ENCODE measurements around the gene LEF1. TPM values are rescaled to one million over a fixed set of nuclear protein-coding genes. Genes with fewer than 3 reads are reported as not detected.
A peak's percentile ranks its signal among the peaks of the same experiment; 100 is the strongest.

LEF1 gene
- total and polyA plus RNA-seq, 8 donors, result 4.1 to 49.4 (median 33.8) TPM

DNA sequence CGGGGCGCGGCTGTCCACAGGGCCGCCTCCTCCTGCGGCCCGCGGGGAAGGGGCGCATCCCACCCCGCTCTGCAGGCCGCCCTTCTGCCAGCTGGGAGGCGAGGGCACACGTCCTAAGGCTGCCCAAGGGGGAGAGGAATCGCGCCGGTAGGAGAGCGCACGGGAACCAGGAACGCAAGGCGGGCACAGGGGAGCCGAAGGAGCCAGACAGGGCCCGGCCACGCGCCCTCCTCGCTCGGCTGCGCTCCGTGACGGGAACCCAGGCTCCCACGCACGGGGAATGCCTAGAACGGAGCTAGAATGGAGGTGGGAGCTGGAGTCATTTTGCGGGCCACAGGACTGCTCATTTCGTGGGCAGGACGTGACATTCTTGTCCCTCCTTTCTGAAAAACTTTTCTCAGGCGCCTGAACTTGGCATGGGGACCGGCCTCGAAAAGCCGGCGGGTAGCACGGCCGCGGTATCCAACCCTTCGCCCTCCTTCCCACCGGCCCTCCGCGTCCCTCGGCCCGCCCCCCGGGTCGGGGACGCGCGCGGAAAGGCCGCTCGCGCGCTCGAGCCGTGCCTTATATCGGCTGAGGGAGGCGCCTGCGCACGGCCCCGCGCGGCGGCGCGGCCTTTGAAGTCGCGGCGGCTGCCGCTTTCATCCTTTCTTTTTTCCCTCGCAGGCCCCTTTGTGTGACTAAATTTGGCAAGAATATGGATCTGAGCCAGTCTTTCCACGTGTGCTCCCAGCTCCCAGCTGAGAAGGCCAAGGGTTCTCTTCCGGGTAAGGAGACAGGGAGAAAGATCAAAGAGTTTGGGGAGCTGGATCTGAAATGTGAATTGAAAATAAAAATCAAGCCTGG, 4.2 kb upstream of the LEF1 start:
- Histone ChIP-seq H3K4me3 (peak overlapping the region; percentile 46 to 48), H3K9me3 (no peaks in the 10 kb centered on the region), H3K36me3 (no peaks in the 10 kb centered on the region), H3K27ac (peak overlapping the region; percentile 63 to 69), H3K4me1 (peaks cover 18 to 34% of the 10 kb centered on the region in 2 donors), H3K27me3 (peaks cover 57 to 84% of the 10 kb centered on the region in 2 donors)
- DNase-seq (peak in 3 of 4 donors; percentile 74 to 86 (median 79)), ATAC-seq (peak; percentile 81)
- intact Hi-C loops (cut with DNase I), result no loop called here
- TF ChIP-seq, protein P1, sequence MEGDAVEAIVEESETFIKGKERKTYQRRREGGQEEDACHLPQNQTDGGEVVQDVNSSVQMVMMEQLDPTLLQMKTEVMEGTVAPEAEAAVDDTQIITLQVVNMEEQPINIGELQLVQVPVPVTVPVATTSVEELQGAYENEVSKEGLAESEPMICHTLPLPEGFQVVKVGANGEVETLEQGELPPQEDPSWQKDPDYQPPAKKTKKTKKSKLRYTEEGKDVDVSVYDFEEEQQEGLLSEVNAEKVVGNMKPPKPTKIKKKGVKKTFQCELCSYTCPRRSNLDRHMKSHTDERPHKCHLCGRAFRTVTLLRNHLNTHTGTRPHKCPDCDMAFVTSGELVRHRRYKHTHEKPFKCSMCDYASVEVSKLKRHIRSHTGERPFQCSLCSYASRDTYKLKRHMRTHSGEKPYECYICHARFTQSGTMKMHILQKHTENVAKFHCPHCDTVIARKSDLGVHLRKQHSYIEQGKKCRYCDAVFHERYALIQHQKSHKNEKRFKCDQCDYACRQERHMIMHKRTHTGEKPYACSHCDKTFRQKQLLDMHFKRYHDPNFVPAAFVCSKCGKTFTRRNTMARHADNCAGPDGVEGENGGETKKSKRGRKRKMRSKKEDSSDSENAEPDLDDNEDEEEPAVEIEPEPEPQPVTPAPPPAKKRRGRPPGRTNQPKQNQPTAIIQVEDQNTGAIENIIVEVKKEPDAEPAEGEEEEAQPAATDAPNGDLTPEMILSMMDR (IDR thresholded peaks at IDR 0.05), result no peak

DNA sequence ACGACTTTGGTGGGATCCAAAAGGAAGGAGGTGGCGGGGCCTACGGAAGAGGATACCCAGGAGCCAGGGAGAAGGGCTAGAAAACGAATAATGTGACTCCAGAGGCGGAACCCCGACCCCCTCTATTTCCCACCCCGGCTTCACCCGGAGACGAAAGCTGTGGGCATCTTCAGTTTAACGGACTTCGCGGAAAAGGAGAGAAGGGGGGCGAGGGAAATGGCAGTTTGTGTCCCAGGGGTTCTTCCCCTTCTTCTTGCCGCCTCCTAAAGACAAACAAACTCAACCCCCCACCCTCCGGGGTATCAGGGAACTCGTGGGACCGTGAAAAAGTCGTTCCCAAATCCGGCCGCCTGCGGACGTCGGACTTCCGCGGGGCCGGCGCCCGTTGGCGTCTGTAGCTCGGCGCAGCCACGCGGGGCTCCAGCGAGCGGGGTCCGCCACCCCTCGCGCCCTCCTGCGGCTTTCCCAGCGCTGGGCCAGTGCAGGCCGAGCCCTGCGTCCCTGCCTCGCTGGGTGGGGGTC, 3.6 kb upstream of the LEF1 start:
- Histone ChIP-seq H3K4me3 (peak overlapping the region; percentile 46 to 48), H3K36me3 (no peaks in the 10 kb centered on the region), H3K9me3 (no peaks in the 10 kb centered on the region), H3K27me3 (peaks cover 57 to 91% of the 10 kb centered on the region in 2 donors), H3K27ac (peak overlapping the region; percentile 63 to 69), H3K4me1 (peaks cover 18 to 40% of the 10 kb centered on the region in 2 donors)
- TF ChIP-seq, protein P1 (IDR thresholded peaks at IDR 0.05), result no peak
- peak; percentile 26 for ATAC-seq
- DNase-seq, result peak in 2 of 4 donors; percentile 61 to 70
- intact Hi-C loops (cut with DNase I), result no loop called here

- peaks cover 60 to 98% of the 10 kb centered on the region in 2 donors for H3K27me3 ChIP-seq
- peaks cover 18 to 45% of the 10 kb centered on the region in 2 donors for H3K4me1 ChIP-seq
- ATAC-seq, result no peak
- H3K9me3 ChIP-seq, result no peaks in the 10 kb centered on the region
- H3K27ac ChIP-seq, result no peak overlapping the region
- no peaks in the 10 kb centered on the region for H3K36me3 ChIP-seq
- peak in 2 of 4 donors; percentile 32 to 75 for DNase-seq
- TF ChIP-seq, protein P1 (IDR thresholded peaks at IDR 0.05), result no peak
- intact Hi-C loops (cut with DNase I), result no loop called here
- H3K4me3 ChIP-seq, result peak overlapping the region in 1 of 2 donors; percentile 46
Measured at GRCh38 chr4:108171339-108172230, 2.9 kb upstream of the LEF1 start.

DNA sequence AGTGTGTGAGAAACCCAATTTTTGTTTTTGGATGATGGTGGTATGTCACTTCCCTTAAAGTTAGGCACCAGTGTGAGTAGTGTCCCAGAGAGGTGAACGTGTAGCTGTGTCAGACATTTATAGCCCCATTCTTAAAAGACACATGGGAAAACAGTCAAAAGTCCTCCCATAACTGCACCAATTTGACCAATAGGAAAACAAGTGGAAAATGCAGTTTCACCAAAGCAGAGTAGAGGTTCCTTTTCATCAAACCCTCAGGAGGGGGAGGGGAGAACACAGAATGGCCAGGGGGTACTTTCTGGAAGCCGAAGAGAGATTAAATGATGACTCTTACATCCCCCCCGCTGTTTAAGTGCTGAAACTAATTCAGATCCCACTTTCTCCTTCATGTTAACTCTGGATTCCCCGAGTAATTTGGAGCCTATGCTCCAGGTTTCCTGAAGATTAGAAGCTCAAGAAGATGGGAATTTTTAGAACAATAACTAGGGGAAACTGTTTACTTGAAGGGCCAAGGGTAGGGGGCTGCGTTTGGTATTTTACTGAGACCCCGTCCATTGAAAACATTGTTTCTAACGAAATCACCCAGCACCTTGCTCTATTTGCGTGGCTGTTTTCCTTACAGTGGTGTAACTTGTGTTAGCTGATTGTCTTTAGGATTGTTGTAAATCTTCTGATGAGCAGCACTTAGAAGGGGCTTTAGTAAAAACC, 2.1 kb upstream of the LEF1 start:
- Histone ChIP-seq H3K4me1 (peaks cover 18 to 47% of the 10 kb centered on the region in 2 donors), H3K9me3 (no peaks in the 10 kb centered on the region), H3K36me3 (no peaks in the 10 kb centered on the region), H3K27me3 (peaks cover 68 to 100% of the 10 kb centered on the region in 2 donors), H3K27ac (no peak overlapping the region), H3K4me3 (no peak overlapping the region)
- no peak for DNase-seq
- intact Hi-C loops (cut with DNase I), result no loop called here
- ATAC-seq, result no peak
- TF ChIP-seq, protein P1 (IDR thresholded peaks at IDR 0.05), result no peak

All from left lung (tissue), 10 donors.